Lung (tissue), 12 donors: ENCODE results near the gene TCIRG1. TPM values are rescaled to one million over a fixed set of nuclear protein-coding genes. Genes with fewer than 3 reads are reported as not detected.

Experiments
- ATAC-seq: fragments of 200-7000 bp; cut with Tn5 transposase; one replicate; pipeline ENCODE4 v1.9.1; 2020; ENCODE audit warnings: moderate number of reproducible peaks; ENCODE audit not compliant: insufficient read depth, low FRiP score
- DNase-seq, 3 donors: peaks; one replicate each; pipeline ENCODE4 v3.0.0-alpha.2; 2013 to 2017
- H3K27ac ChIP-seq, 2 donors: one replicate each; pipeline ENCODE4 v1.5.1; 2013; ENCODE audit warnings: mild to moderate bottlenecking in 2 of 2, moderate library complexity in 2 of 2, control low read depth in 1 of 2, inconsistent platforms in 1 of 2, low read depth in 1 of 2, low read length in 1 of 2
- H3K27me3 ChIP-seq, 3 donors: one replicate each; pipeline ENCODE4 v1.5.1; 2013; ENCODE audit warnings: low read length in 2 of 3; ENCODE audit not compliant: control insufficient read depth in 3 of 3, insufficient read depth in 3 of 3
- H3K36me3 ChIP-seq, 4 donors: one replicate each; pipeline ENCODE4 v1.5.1; 2013; ENCODE audit warnings: low read length in 4 of 4, mild to moderate bottlenecking in 1 of 4, moderate library complexity in 1 of 4; ENCODE audit not compliant: control insufficient read depth in 4 of 4, insufficient read depth in 4 of 4
- H3K4me1 ChIP-seq, 5 donors: one replicate each; pipeline ENCODE4 v1.5.1; 2013; ENCODE audit warnings: low read length in 5 of 5, mild to moderate bottlenecking in 2 of 5, moderate library complexity in 1 of 5; ENCODE audit not compliant: control insufficient read depth in 5 of 5, insufficient read depth in 5 of 5
- H3K4me3 ChIP-seq: one replicate; pipeline ENCODE4 v1.5.1; 2013; ENCODE audit warnings: mild to moderate bottlenecking, control low read depth, moderate library complexity
- H3K9ac ChIP-seq, 2 donors: one replicate each; pipeline ENCODE4 v1.5.1; 2013; ENCODE audit warnings: low read length in 2 of 2, control low read depth in 1 of 2; ENCODE audit not compliant: insufficient read depth in 1 of 2
- H3K9me3 ChIP-seq, 4 donors: one replicate each; pipeline ENCODE4 v1.5.1; 2013; ENCODE audit warnings: low read length in 3 of 4, mild to moderate bottlenecking in 1 of 4, moderate library complexity in 1 of 4; ENCODE audit not compliant: control insufficient read depth in 4 of 4, insufficient read depth in 3 of 4
- WGBS, 2 donors: extraction: QIAGEN DNeasy Blood & Tissue Kit; methylation state at CpG; one replicate each; pipeline ENCODE4 v1.1.7; 2013; 5-methylcytosine and 5-hydroxymethylcytosine counted together
- polyA plus RNA-seq, 2 donors: library from polyadenylated mRNA; stranded (reverse); fragments of 200-250 nt; gene quantifications; one replicate each; pipeline ENCODE4 v1.2.1, GENCODE V29; 2013
- total RNA-seq, 2 donors: library from RNA; depleted of rRNA in 1 of 2; stranded (reverse); fragments of >200 nt in 1 of 2; gene quantifications; one replicate each; pipeline ENCODE4 v1.2.1, GENCODE V29; 2014 to 2021
- TF ChIP-seq, protein P1 (sequence below): IDR thresholded peaks from 2 replicates; pipeline ENCODE4 v1.5.1; 2012; ENCODE audit warnings: mild to moderate bottlenecking; ENCODE audit errors: control extremely low read depth, extremely low read depth
- donor health status: control.
- donor health status: control.
- donor health status: Bipolar disorder and iron deficiency.
- donor health status: healthy.
- donor health status: DM: yes; HTN: yes; CAD: no.

The TCIRG1 gene
- total and polyA plus RNA-seq, 4 donors = 70.2 to 438 (median 283) TPM

DNA sequence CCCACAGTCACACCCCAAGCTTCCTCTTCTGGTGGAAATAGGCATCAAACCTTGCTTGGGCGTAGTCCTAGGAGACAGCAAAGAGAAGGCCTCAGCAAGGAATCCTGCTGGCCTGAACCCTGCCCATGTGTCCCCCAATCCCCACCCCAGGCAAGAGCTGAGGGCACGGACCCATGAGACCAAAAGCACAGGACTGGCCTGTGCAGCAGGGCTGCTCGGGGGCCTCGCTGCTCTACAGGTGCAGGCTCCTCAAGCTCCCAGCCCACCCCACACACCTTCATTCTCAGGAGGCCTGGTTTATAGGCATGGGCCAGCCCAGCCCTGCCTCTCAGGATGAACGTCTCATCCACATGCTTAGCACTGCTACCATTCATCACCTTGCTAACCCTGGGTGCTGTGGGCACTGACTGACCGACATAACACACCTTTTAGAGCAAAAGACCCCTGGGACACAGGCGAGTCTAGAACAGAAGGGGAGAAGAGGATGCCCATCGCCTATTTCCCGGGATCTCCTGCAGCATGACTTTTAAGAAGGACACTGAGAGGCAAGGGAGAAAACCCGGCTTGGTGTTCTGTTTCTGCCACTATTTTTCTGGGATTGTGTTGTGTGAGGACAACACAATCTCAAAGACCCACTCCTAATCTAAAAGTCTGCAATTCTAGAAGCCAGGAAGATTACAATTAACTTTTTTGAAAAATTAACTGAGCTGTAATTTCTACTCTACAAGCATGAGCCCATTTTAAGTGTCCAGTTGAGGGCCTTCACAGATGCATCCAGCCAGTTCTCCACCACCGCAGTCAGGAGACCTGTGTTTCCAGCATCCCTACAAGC is 15.4 kb downstream of the TCIRG1 start:
- Histone ChIP-seq H3K9ac (no peak overlapping the region), H3K27ac (no peak overlapping the region), H3K4me1 (no peaks in the 10 kb centered on the region), H3K9me3 (no peaks in the 10 kb centered on the region), H3K4me3 (no peak overlapping the region), H3K36me3 (peaks cover 0 to 48% (median 3%) of the 10 kb centered on the region in 4 donors), H3K27me3 (no peaks in the 10 kb centered on the region)
- DNase-seq (no peak), ATAC-seq (no peak)
- WGBS, 2 donors = 92 to 94% methylated on average over 11 of the region's 11 CpGs
- TF ChIP-seq, protein P1, sequence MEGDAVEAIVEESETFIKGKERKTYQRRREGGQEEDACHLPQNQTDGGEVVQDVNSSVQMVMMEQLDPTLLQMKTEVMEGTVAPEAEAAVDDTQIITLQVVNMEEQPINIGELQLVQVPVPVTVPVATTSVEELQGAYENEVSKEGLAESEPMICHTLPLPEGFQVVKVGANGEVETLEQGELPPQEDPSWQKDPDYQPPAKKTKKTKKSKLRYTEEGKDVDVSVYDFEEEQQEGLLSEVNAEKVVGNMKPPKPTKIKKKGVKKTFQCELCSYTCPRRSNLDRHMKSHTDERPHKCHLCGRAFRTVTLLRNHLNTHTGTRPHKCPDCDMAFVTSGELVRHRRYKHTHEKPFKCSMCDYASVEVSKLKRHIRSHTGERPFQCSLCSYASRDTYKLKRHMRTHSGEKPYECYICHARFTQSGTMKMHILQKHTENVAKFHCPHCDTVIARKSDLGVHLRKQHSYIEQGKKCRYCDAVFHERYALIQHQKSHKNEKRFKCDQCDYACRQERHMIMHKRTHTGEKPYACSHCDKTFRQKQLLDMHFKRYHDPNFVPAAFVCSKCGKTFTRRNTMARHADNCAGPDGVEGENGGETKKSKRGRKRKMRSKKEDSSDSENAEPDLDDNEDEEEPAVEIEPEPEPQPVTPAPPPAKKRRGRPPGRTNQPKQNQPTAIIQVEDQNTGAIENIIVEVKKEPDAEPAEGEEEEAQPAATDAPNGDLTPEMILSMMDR = no peak

DNA sequence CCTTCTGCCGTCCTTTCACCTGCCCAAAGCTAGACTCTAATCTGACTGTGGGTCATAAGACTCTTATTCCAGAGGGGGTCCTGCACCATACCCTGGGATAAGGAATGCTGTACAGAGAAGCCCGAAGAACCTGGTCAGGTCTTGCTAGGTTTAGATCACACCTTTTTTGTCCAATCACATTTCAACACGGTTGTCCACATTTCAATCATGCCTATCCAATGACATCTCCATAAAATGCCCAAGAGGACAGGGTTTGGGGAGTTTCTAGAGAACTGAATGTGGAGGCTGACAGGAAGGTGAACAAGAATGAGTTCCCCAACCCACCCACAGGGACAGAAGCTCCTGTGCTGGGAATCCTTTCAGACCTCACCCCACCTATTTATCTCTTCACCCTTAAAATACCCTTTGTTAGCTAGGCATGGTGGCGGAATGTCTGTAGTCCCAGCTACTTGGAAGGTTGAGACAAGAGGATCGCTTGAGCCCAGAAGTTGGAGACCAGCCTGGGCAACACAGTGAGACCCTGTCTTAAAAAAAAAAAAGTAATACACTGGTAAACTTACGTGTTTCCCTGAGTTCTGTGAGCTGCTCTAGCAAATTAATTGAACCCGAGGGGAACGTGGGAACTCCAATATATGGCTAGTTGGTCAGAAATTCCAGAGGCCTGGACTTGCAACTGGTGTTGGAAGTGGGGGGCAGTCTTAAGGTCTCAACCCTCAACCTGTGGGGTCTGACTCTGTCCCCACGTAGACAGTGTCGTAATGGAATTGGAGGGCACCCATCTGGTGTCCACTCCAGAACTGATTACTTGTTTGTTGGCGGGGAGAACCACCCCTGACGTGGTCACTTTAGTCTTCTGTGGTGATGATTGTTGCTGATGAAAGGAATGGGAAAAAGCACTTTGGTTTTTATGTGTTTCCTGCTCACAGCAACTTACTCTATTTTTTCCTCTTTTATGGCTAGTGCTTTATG is 17.8 kb downstream of the TCIRG1 start:
- Histone ChIP-seq H3K9me3 (no peaks in the 10 kb centered on the region), H3K36me3 (peaks cover 2 to 28% (median 9%) of the 10 kb centered on the region in 4 donors), H3K27ac (no peak overlapping the region), H3K4me1 (no peaks in the 10 kb centered on the region), H3K4me3 (no peak overlapping the region), H3K9ac (no peak overlapping the region), H3K27me3 (no peaks in the 10 kb centered on the region)
- TF ChIP-seq, protein P1 = no peak
- DNase-seq (no peak), ATAC-seq (no peak)
- WGBS, 2 donors = 94 to 95% methylated on average over 12 of the region's 12 CpGs

DNA sequence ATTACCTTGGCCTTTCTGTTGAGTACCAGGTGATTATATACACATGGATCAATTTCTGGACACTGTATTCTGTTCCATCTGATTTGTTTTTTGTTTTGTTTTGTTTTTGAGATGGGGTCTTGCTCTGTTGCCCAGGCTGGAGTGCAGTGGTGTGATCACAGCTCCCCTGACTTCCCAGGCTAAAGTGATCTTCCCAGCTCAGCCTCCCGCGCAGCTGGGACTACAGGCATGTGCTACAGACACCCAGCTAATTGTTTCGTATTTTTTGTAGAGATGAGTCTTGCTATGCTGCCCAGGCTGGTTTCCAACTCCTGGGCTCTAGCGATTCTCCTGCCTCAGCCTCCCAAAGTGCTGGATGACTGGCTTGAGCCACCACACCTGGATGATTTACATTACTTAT is 19.0 kb downstream of the TCIRG1 start:
- H3K36me3 ChIP-seq = peaks cover 3 to 27% (median 10%) of the 10 kb centered on the region in 4 donors

More for the DNA sequence above, 19.0 kb downstream of the TCIRG1 start:
- Histone ChIP-seq H3K9ac (no peak overlapping the region), H3K4me1 (no peaks in the 10 kb centered on the region), H3K27ac (no peak overlapping the region), H3K9me3 (no peaks in the 10 kb centered on the region), H3K4me3 (no peak overlapping the region), H3K27me3 (no peaks in the 10 kb centered on the region)
- TF ChIP-seq, protein P1 = no peak
- 94 to 97% methylated on average over 4 of the region's 4 CpGs for WGBS, 2 donors
- DNase-seq (no peak), ATAC-seq (no peak)
